Measurements from ENCODE around the gene FN1. TPM values are rescaled to one million over a fixed set of nuclear protein-coding genes. Genes with fewer than 3 reads are reported as not detected.

The FN1 gene
- polyA plus RNA-seq, 3 donors from 2014 or later, result 0.69 TPM; not detected in 2

DNA sequence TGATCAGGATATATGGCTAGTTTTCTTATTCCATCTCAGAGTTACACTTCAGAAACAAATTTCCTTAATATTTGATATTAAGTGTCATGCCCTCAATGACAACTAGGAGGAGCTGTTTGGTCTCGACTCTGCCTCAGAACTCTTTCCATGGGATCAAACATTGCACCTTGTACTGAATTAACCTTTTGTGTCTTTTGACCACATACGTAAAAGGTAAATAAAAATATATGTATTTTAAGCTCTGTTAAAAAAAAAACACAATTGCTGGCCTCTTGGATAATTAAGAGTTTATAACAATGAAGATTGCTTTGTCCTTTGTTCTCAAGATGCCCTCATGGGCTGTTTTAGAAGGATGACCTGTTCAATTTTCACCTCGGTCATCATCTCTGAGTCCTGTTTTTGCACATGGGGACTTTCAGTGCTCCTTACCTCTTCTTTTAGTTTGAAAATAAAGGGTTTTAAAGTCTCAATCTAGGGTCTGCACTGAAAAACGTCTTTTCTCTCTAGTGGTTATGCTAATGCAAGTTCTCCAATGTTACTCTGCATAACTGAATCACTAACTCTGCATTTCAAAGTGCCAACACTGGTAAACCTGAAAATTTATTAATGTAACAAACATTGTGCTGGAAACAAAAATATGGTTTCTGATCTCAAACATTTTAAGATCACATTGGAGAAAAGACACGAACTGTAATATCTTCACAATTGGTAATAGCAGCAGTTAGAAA lies 18.8 kb upstream of the FN1 start:
- DNase-seq, result peak in 2 of 3 donors; percentile 10
- Mint-ChIP-seq H3K27ac (no peak overlapping the region), H3K9me3 (no peaks in the 10 kb centered on the region), H3K36me3 (no peaks in the 10 kb centered on the region), H3K27me3 (ENCODE audit: low read depth in 3 of 3) (peaks cover 0 to 6% (median 2%) of the 10 kb centered on the region in 3 donors), H3K4me3 (no peak overlapping the region), H3K4me1 (no peaks in the 10 kb centered on the region)

DNA sequence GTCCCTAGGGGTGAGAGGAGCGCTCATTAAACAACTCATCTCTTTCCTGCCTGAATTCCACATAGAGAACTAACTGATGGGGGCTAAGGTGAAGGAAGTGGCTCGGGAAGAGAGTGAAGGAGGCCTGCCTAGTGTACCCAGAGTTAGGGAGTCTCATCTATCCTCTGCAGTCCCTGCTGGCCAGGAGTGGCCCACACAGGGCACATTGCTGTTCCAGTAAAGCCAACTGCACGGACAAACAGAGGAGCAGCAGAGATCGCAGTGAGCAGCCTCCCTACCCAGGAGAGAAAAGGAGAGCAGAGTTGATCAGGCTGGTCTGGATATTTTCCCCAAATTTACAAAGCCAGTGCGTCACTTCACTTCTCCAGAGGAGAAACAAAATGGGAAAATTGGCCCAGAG lies 16.9 kb upstream of the FN1 start:
- no peaks in the 10 kb centered on the region for H3K36me3 Mint-ChIP-seq
- H3K4me1 Mint-ChIP-seq, result no peaks in the 10 kb centered on the region
- no peak for DNase-seq
- H3K9me3 Mint-ChIP-seq, result no peaks in the 10 kb centered on the region
- no peak overlapping the region for H3K27ac Mint-ChIP-seq
- H3K27me3 Mint-ChIP-seq (ENCODE audit: low read depth in 3 of 3), result peaks cover 0 to 15% (median 2%) of the 10 kb centered on the region in 3 donors
- no peak overlapping the region for H3K4me3 Mint-ChIP-seq

DNA sequence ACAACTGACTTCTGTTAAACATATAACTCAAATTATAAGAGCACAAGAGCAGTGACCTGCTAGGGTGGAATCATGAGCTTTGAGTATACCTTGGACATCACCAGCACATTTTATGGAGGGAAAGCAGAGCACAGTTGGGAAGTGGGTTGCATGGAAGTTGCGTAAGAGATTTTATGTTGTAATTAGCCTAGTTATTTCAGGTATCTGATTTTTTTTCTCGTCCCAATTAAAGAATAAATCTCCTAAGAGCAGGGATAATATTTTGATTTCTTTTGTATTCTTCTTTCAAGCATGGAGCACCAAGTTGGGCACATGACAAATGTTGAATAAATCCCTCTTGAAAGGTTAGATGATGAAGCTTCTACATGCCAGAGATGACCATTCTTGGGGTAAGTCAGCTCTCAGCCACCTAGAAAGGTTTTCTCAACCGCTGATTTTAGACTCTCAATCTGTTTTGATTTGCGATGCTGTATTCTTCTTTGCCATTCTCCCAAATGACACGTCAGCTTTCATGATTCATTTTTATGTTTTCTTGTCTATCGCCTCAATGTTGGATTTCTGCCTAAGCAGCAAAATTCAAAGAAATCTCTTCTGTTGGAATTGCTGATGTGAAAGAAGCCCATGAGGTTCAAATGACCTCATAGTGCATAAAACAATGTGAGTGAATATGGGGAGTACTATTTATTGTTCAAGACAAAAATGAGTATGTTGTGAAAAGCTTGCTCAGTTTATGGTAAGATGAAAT lies 15.3 kb upstream of the FN1 start:
- Mint-ChIP-seq H3K27ac (no peak overlapping the region), H3K36me3 (no peaks in the 10 kb centered on the region), H3K27me3 (ENCODE audit: low read depth in 3 of 3) (peaks cover 0 to 10% (median 2%) of the 10 kb centered on the region in 3 donors), H3K4me3 (no peak overlapping the region), H3K9me3 (no peaks in the 10 kb centered on the region), H3K4me1 (no peaks in the 10 kb centered on the region)
- DNase-seq, result no peak

- Mint-ChIP-seq H3K4me3 (no peak overlapping the region), H3K9me3 (no peaks in the 10 kb centered on the region), H3K27me3 (ENCODE audit: low read depth in 3 of 3) (peaks cover 0 to 10% (median 2%) of the 10 kb centered on the region in 3 donors), H3K36me3 (no peaks in the 10 kb centered on the region), H3K27ac (no peak overlapping the region), H3K4me1 (no peaks in the 10 kb centered on the region)
- no peak for DNase-seq
Observed at GRCh38 chr2:215450188-215451011, 14.5 kb upstream of the FN1 start.

DNA sequence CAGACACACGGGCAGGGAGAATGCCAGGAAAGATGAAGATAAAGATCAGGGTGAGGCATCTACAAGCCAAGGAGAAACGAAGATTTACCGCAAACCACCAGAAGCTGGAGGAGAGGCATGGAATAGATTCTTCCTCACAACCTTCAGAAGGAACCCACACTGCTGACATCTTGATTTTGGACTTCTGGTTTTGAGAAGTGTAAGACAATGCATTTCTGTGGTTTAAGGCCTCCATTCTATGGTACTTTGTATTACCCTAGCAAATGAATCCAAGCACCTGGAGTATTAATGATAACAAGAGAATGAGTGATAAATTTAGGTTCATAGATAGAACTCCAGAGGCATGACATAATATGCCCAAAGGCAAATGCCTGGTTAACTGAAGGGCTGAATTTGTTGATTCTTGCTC lies 11.8 kb upstream of the FN1 start:
- no peaks in the 10 kb centered on the region for H3K36me3 Mint-ChIP-seq
- H3K4me1 Mint-ChIP-seq, result no peaks in the 10 kb centered on the region
- DNase-seq, result no peak
- no peaks in the 10 kb centered on the region for H3K9me3 Mint-ChIP-seq
- no peak overlapping the region for H3K27ac Mint-ChIP-seq
- no peak overlapping the region for H3K4me3 Mint-ChIP-seq
- H3K27me3 Mint-ChIP-seq (ENCODE audit: low read depth in 3 of 3), result peaks cover 0 to 9% (median 2%) of the 10 kb centered on the region in 3 donors

DNA sequence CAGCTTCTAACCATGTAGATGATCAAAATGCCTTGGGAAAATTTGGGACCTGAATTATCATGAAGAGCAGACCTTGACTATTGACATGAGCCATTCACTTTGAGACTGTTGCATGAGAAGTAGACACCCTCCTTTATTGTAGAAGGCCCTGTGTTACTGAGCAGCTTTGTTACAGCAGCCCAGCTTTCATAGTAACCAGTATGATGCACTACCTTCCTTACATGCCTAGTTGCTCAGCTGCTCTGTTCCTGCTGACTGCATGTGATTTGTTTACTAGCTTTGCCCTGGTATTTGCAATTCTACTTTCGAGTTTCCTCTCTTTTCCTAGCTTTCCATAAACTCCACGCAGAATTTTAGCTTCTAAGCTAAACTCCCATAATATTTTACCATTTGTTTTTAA lies 11.2 kb upstream of the FN1 start:
- Mint-ChIP-seq H3K36me3 (no peaks in the 10 kb centered on the region), H3K27ac (no peak overlapping the region), H3K27me3 (ENCODE audit: low read depth in 3 of 3) (peaks cover 0 to 9% (median 7%) of the 10 kb centered on the region in 3 donors), H3K4me1 (no peaks in the 10 kb centered on the region), H3K4me3 (no peak overlapping the region), H3K9me3 (no peaks in the 10 kb centered on the region)
- DNase-seq, result no peak

- Mint-ChIP-seq H3K27me3 (ENCODE audit: low read depth in 3 of 3) (peaks cover 0 to 15% (median 6%) of the 10 kb centered on the region in 3 donors), H3K27ac (no peak overlapping the region)
Observed at GRCh38 chr2:215442401-215442787, 6.5 kb upstream of the FN1 start.

DNA sequence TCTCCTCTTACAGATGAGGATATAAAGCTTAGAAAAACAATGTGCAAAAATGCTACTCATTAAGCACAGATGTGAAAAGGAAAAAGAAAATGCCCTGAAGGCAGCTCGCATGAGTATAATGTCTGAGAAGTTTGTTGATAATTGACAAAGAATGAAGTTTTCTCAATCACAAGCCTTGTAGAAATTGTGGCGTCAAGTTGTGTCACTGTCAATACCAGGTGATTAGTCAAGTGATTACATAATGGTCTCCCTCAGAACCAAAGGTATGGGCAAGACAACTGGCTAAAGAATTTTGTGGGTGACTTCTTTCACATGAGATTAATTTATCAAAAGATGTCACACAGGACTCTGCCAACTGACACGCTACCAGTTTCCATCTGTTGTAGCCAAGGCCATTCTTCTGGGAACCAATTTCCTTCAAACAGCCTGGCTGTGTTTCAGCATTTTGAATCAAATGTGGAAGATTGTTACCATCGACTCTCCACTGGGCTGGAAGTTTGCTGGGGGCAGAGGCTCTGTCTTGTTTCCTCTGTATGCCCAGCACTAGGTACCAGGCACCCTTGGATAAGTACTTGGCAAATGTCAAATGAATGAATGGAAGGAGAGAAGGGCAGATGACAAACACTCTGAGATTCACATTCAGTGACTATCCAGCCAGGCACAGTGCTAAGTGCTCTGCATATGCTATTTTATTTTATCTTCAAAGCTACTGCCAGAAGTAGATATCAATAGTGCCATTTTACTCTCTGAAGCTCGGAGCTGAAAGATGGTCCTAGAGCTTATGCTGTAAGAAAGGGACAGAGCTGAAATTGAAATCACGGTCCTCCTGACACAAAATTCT lies 5.9 kb upstream of the FN1 start:
- DNase-seq, result no peak
- Mint-ChIP-seq H3K27ac (no peak overlapping the region), H3K4me3 (no peak overlapping the region), H3K27me3 (ENCODE audit: low read depth in 3 of 3) (peaks cover 5 to 21% (median 12%) of the 10 kb centered on the region in 3 donors), H3K9me3 (no peaks in the 10 kb centered on the region), H3K4me1 (peaks cover 4 to 5% of the 10 kb centered on the region in 2 donors), H3K36me3 (no peaks in the 10 kb centered on the region)

More at GRCh38 chr2:215442401-215442787, 6.5 kb upstream of the FN1 start:
- H3K4me1 Mint-ChIP-seq, result no peaks in the 10 kb centered on the region
- no peak for DNase-seq
- no peaks in the 10 kb centered on the region for H3K9me3 Mint-ChIP-seq
- H3K4me3 Mint-ChIP-seq, result no peak overlapping the region
- no peaks in the 10 kb centered on the region for H3K36me3 Mint-ChIP-seq

GRCh38 chr2:215439980-215440512 lies 4.2 kb upstream of the FN1 start:
- H3K27ac Mint-ChIP-seq, result no peak overlapping the region
- peaks cover 16 to 18% of the 10 kb centered on the region in 2 donors for H3K4me1 Mint-ChIP-seq
- no peak for DNase-seq
- H3K36me3 Mint-ChIP-seq, result no peaks in the 10 kb centered on the region
- no peak overlapping the region for H3K4me3 Mint-ChIP-seq
- H3K27me3 Mint-ChIP-seq (ENCODE audit: low read depth in 3 of 3), result peaks cover 10 to 34% (median 18%) of the 10 kb centered on the region in 3 donors
- no peaks in the 10 kb centered on the region for H3K9me3 Mint-ChIP-seq

DNA sequence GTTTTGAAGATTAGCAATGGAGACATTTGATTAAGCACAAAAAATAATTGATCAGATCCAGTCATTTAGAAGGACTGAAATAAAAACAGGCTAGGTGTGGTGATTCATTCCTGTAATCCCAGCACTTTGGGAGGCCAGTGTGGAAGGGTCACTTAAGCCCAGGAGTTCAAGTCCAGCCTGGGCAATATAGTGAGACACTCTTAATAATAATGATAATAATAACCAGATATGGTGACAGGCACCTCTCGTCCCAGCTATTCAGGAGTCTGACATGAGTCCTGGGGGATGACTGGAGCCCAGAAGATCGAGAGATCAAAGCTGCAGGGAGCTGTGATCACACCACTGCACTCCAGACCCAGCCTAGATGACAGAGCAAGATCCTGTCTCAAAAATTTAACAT lies 3.5 kb upstream of the FN1 start:
- Mint-ChIP-seq H3K4me3 (no peak overlapping the region), H3K27ac (no peak overlapping the region), H3K4me1 (peaks cover 17 to 23% of the 10 kb centered on the region in 2 donors), H3K9me3 (no peaks in the 10 kb centered on the region), H3K27me3 (ENCODE audit: low read depth in 3 of 3) (peaks cover 10 to 39% (median 18%) of the 10 kb centered on the region in 3 donors), H3K36me3 (no peaks in the 10 kb centered on the region)
- no peak for DNase-seq

DNA sequence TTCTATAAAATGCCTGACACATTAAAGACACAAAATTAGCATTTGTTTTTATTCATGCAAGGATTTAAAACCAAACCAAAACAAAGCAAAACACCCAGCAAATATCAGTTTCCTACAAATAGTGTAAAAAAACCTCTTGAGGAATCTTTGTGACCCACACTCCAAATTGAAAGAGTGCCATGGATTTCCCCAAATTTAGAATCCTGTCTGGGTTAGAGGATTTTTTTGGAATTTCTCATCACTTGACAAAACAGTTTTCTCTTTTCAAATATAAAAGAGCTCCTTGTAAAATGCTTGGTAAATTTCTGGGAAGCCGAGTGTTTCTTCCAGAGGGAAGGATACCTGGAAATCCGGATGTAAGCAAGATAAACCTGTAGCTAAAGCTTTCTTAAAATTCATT lies 1.7 kb upstream of the FN1 start:
- peaks cover 17 to 23% of the 10 kb centered on the region in 2 donors for H3K4me1 Mint-ChIP-seq
- DNase-seq, result no peak
- no peak overlapping the region for H3K4me3 Mint-ChIP-seq
- H3K9me3 Mint-ChIP-seq, result no peaks in the 10 kb centered on the region
- H3K36me3 Mint-ChIP-seq, result no peaks in the 10 kb centered on the region
- no peak overlapping the region for H3K27ac Mint-ChIP-seq
- H3K27me3 Mint-ChIP-seq (ENCODE audit: low read depth in 3 of 3), result peaks cover 13 to 50% (median 28%) of the 10 kb centered on the region in 3 donors

DNA sequence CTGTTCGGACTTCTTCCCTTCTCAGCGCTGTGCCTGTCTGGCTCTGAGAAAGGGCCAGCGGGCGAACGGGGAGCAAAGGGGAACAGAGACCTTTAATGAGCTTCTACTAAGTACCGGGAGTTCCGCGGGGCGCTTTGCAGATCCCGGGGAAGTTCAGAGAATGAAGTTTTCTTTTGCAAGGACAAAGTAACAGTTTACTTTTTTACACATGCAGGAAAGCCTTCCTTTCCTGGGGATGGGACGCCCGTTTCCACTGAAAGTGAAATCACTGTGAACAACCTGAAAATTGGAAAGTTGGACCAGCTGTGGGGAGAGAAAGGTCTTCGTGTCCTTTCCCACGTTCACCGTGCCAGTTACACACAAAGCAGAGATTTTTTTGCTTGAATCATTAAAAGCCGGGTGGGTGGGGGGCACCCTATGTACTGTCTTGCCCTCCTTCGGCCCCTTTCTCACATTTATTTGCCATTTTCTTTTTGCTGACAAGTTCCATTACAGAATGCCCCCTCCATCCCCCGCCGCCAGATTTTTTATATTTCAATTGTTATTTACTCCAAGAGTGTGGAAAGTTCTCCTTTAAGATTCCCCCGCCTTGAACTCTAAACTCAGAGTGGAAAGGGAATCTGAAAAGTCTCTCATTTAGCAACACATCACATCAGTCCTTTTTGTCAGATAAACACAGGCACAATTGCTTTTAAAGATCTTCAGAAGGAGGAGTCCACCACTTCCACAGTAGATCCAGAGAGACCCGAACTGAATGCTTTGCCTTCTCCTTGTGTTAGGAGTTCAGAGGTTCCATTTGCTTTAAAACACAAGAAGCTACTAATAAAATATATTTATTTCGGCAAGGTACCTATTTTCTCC lies 1.1 kb upstream of the FN1 start:
- H3K27me3 Mint-ChIP-seq (ENCODE audit: low read depth in 3 of 3), result peaks cover 13 to 50% (median 27%) of the 10 kb centered on the region in 3 donors
- H3K4me3 Mint-ChIP-seq, result peak overlapping the region; percentile 73 to 88 (median 83)
- H3K9me3 Mint-ChIP-seq, result no peaks in the 10 kb centered on the region
- no peak for DNase-seq
- peak overlapping the region in 1 of 6 donors; percentile 14 for H3K27ac Mint-ChIP-seq
- H3K36me3 Mint-ChIP-seq, result no peaks in the 10 kb centered on the region
- peaks cover 17 to 23% of the 10 kb centered on the region in 2 donors for H3K4me1 Mint-ChIP-seq
